ENCODE data around the gene RABGGTA.

- TF ChIP-seq CTCF (IDR thresholded peaks at IDR 0.05) (no peak), POLR2AphosphoS5 (IDR thresholded peaks at IDR 0.05) (no peak), POLR2A (IDR thresholded peaks at IDR 0.05) (no peak)
Observed at GRCh38 chr14:24264298-24264697, 7.1 kb downstream of the RABGGTA start.

Data from upper lobe of left lung (tissue), 4 donors.